Thoracic aorta (tissue), 2 donors: ENCODE data around the gene MPZL1. TPM values are rescaled to one million over a fixed set of nuclear protein-coding genes. Genes with fewer than 3 reads are reported as not detected.
A peak's percentile ranks its signal among the peaks of the same experiment; 100 is the strongest.

Experiments used
- ATAC-seq: fragments of 150-250 bp; one replicate; pipeline ENCODE4 v1.8.0; 2017; ENCODE audit warnings: low read depth; ENCODE audit not compliant: insufficient number of reproducible peaks, low FRiP score
- DNase-seq: peaks from one replicate; pipeline ENCODE4 v3.0.0-alpha.2; 2020; ENCODE audit warnings: low spot score
- H3K27ac ChIP-seq, 2 donors: fragments of 200-600 bp; sonication (generic); 1 replicate in 1 of 2; 2 replicates in 1 of 2; pipeline ENCODE4 v1.5.1; 2016; ENCODE audit warnings: mild to moderate bottlenecking in 2 of 2, moderate library complexity in 2 of 2
- H3K27me3 ChIP-seq: fragments of 200-600 bp; sonication (generic); replicated peaks from 2 replicates; pipeline ENCODE4 v1.6.0; 2016; ENCODE audit warnings: mild to moderate bottlenecking; ENCODE audit not compliant: insufficient read depth
- H3K36me3 ChIP-seq: fragments of 200-600 bp; sonication (generic); one replicate; pipeline ENCODE4 v1.5.1; 2016
- H3K4me1 ChIP-seq, 2 donors: fragments of 200-600 bp; sonication (generic); 1 replicate in 1 of 2; 2 replicates in 1 of 2; pipeline versions ENCODE4 v1.5.1 to v1.6.0; 2016; ENCODE audit warnings: low read depth in 2 of 2, mild to moderate bottlenecking in 1 of 2; ENCODE audit not compliant: control insufficient read depth in 1 of 2
- H3K4me3 ChIP-seq: fragments of 200-600 bp; sonication (generic); 2 replicates; pipeline ENCODE4 v1.5.1; 2016; ENCODE audit warnings: mild to moderate bottlenecking
- H3K9me3 ChIP-seq: fragments of 200-600 bp; sonication (generic); 2 replicates; pipeline ENCODE4 v1.5.1; 2016
- total RNA-seq, 2 donors: library from RNA; depleted of rRNA; stranded (reverse); fragments of >200 nt; gene quantifications; one replicate each; pipeline versions ENCODE4 v1.1.0 to v1.2.3, GENCODE V29; 2016
- TF ChIP-seq, protein P1 (sequence below): fragments of 200-600 bp; sonication (generic); IDR thresholded peaks from one replicate; pipeline ENCODE4 v1.5.1; 2019; ENCODE audit warnings: antibody characterized with exemption

Gene MPZL1
- total RNA-seq, result 100 to 1,000 TPM in 1 of 2 donors, 10 to 100 TPM in 1; 92.6 to 108 TPM

GRCh38 chr1:167721617-167722151 lies at the start of gene MPZL1:
TSS of gene MPZL1 (plus strand) at chr1:167721982. CDS start at chr1:167722152, 170 bp downstream.
- DNase-seq (peak; percentile 83), ATAC-seq (peak; percentile 91)
- H3K4me3 ChIP-seq, result peak within 1 kb of the TSS; percentile 94
- H3K27me3 ChIP-seq, result no peaks in the 10 kb centered on the region
- no peaks in the 10 kb centered on the region for H3K9me3 ChIP-seq
- H3K27ac ChIP-seq, result peak within 1 kb of the TSS; percentile 90 to 91
- peaks cover 22 to 41% of the 10 kb centered on the region in 2 donors for H3K4me1 ChIP-seq
- no peaks in the 10 kb centered on the region for H3K36me3 ChIP-seq
- TF ChIP-seq, protein P1, sequence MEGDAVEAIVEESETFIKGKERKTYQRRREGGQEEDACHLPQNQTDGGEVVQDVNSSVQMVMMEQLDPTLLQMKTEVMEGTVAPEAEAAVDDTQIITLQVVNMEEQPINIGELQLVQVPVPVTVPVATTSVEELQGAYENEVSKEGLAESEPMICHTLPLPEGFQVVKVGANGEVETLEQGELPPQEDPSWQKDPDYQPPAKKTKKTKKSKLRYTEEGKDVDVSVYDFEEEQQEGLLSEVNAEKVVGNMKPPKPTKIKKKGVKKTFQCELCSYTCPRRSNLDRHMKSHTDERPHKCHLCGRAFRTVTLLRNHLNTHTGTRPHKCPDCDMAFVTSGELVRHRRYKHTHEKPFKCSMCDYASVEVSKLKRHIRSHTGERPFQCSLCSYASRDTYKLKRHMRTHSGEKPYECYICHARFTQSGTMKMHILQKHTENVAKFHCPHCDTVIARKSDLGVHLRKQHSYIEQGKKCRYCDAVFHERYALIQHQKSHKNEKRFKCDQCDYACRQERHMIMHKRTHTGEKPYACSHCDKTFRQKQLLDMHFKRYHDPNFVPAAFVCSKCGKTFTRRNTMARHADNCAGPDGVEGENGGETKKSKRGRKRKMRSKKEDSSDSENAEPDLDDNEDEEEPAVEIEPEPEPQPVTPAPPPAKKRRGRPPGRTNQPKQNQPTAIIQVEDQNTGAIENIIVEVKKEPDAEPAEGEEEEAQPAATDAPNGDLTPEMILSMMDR, result no peak

DNA sequence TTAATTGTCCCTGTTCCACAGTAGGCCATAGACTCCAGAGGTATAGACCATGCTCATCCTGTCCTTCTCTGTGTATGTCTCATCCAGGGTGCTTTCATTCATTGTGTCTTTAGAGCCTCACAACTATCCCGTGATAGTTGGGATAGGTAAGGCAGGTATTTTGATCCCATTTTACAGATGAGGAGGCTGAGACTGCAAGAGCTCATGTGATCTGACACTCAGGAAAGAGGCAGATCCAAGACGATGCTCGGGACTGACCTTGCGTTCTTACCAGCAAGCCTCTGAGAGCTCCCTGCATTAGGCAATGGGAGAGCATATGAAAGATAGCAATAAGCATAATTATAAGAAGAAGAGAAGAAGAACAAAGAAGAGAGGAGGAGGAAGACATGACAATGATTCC lies 49.0 kb upstream of the MPZL1 start:
- ATAC-seq (no peak), DNase-seq (no peak)
- H3K27ac ChIP-seq, result no peak overlapping the region
- H3K27me3 ChIP-seq, result no peaks in the 10 kb centered on the region
- TF ChIP-seq, protein P1, result no peak
- no peaks in the 10 kb centered on the region for H3K4me1 ChIP-seq
- no peaks in the 10 kb centered on the region for H3K36me3 ChIP-seq
- H3K9me3 ChIP-seq, result no peaks in the 10 kb centered on the region
- no peak overlapping the region for H3K4me3 ChIP-seq

GRCh38 chr1:167673265-167673664 lies 48.5 kb upstream of the MPZL1 start:
- Histone ChIP-seq H3K4me1 (no peaks in the 10 kb centered on the region), H3K4me3 (no peak overlapping the region), H3K36me3 (no peaks in the 10 kb centered on the region), H3K9me3 (no peaks in the 10 kb centered on the region), H3K27ac (no peak overlapping the region), H3K27me3 (no peaks in the 10 kb centered on the region)
- no peak for ATAC-seq
- DNase-seq, result no peak
- TF ChIP-seq, protein P1, result no peak

GRCh38 chr1:167674156-167674555 lies 47.6 kb upstream of the MPZL1 start:
- ATAC-seq (no peak), DNase-seq (no peak)
- TF ChIP-seq, protein P1, result no peak
- no peak overlapping the region for H3K27ac ChIP-seq
- H3K36me3 ChIP-seq, result no peaks in the 10 kb centered on the region
- no peak overlapping the region for H3K4me3 ChIP-seq
- H3K4me1 ChIP-seq, result no peaks in the 10 kb centered on the region
- no peaks in the 10 kb centered on the region for H3K9me3 ChIP-seq
- no peaks in the 10 kb centered on the region for H3K27me3 ChIP-seq

DNA sequence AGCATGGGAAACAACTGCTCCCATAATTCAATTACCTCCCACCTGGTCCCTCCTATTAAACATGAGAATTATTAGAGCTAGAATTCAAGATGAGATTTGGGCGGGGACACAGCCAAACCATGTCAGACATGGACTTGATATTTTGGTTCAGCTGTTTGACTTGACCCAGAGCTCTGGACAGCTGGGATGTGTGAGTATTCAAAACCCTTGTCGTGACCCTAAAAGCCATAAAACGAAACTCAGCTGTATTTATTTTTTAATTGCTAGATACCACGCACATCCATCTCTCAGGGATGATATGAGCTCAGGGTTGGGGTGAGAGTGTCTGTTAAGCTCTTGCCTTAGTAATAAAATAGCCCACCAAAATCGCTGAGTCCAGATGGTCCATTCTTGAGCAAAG lies 46.3 kb upstream of the MPZL1 start:
- TF ChIP-seq, protein P1, result no peak
- H3K36me3 ChIP-seq, result no peaks in the 10 kb centered on the region
- H3K27ac ChIP-seq, result no peak overlapping the region
- peaks cover 0 to 5% of the 10 kb centered on the region in 2 donors for H3K4me1 ChIP-seq
- no peak overlapping the region for H3K4me3 ChIP-seq
- no peak for ATAC-seq
- H3K9me3 ChIP-seq, result no peaks in the 10 kb centered on the region
- no peaks in the 10 kb centered on the region for H3K27me3 ChIP-seq
- DNase-seq, result no peak
